IPS-18a (cell line): ENCODE data around the gene DOC2B.
A peak's percentile ranks its signal among the peaks of the same experiment; 100 is the strongest.
"Not testable (repeated sequence)": the region's sequence is repeated elsewhere in the genome, so short reads cannot be mapped to it uniquely, and the experiment has no call there.

Source experiments
- H3K27ac ChIP-seq: one replicate; pipeline ENCODE4 v1.5.1; 2013; ENCODE audit warnings: low read length
- H3K27me3 ChIP-seq: one replicate; pipeline ENCODE4 v1.6.1; 2013; ENCODE audit warnings: mild to moderate bottlenecking, low read length; ENCODE audit not compliant: control insufficient read depth, insufficient read depth
- H3K36me3 ChIP-seq: one replicate; pipeline ENCODE4 v1.6.1; 2013; ENCODE audit warnings: low read depth, low read length; ENCODE audit not compliant: control insufficient read depth
- H3K4me1 ChIP-seq: one replicate; pipeline ENCODE4 v1.6.1; 2013; ENCODE audit warnings: low read depth, low read length; ENCODE audit not compliant: control insufficient read depth
- H3K4me3 ChIP-seq: one replicate; pipeline ENCODE4 v1.5.1; 2013; ENCODE audit warnings: low read length
- H3K9ac ChIP-seq: one replicate; pipeline ENCODE4 v1.6.1; 2013; ENCODE audit warnings: mild to moderate bottlenecking, low read length, moderate library complexity
- H3K9me3 ChIP-seq: one replicate; pipeline ENCODE4 v1.6.1; 2013; ENCODE audit warnings: low read depth, low read length; ENCODE audit not compliant: control insufficient read depth

The DOC2B gene

DNA sequence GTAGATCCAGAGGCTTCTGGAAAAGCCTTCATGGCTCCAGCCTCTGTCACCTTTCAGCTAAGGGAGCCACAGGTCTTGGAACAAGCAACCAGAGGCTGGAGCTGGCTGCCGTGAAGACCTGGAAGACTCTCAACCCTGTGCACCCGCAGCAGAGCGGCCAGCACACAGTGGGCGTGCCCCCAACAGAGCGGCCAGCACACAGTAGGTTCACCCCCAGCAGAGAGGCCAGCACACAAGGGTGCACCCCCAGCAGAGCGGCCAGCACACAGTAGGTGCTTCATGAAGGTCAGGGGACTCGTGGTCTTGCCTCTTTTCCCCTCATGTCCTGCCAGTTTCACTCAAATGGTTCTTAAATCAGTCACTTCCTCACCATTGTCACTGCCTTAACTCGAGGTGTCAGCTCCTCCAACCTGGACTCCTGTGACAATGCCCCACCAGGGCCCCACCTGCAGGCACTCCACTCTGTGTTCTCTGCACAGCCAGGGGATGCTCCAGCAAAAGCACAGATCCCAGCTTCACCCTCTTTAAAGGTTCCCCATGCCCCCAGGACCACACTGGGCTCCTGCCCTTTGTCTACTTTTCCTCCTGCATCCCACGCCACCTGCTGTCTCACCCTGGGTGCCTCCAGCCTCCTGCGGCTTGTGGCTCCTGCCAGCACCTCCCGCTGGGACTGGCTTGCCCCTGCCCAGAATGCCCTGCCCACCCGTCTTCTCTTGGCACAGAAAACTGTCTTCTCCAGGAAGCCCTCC, 42.4 kb upstream of the DOC2B start:
- Histone ChIP-seq H3K4me1 (no peaks in the 10 kb centered on the region), H3K9ac (no peak overlapping the region), H3K27ac (no peak overlapping the region), H3K36me3 (no peaks in the 10 kb centered on the region), H3K4me3 (no peak overlapping the region), H3K9me3 (no peaks in the 10 kb centered on the region), H3K27me3 (no peaks in the 10 kb centered on the region)

DNA sequence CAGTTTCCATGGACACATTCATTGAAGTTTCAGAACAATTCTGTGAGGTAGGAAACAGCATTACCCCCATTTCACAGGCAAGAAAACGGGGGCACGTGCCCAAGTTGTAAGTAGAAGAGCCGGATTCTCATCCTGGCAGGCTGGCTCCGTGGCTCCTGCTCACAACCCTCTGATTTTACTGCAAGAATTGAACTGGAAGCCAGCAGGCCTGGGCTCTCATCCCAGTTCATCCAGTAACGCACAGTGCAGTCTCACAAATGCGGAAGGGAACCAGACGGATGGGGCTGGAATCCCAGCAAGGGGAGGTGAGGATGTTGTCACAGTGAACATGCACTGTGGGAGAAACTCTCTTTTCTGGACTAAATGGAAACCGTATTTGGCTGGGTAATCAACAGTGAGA, 40.7 kb upstream of the DOC2B start:
- Histone ChIP-seq H3K4me1 (no peaks in the 10 kb centered on the region), H3K36me3 (no peaks in the 10 kb centered on the region), H3K4me3 (no peak overlapping the region), H3K9ac (no peak overlapping the region), H3K27ac (no peak overlapping the region), H3K27me3 (no peaks in the 10 kb centered on the region), H3K9me3 (no peaks in the 10 kb centered on the region)

DNA sequence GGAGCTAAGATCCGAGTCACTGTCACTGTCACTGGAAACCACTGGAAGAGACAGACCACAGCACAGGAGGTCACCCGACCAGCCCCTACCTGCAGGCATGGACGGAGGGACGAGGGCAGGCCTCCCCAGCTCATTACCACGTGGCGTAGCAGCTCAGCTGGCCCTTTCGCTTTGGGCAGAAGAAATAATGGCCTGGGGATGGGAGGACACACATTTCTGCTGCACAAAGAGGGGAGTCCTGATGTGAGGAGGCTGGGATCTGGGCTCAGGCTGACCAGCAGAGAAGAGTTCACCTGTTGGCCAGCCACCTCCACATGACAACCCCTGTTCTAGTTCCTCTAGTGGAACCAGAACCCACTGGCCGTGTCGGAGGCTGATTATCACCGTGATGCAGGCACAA, 38.2 kb upstream of the DOC2B start:
- H3K4me1 ChIP-seq: no peaks in the 10 kb centered on the region
- no peaks in the 10 kb centered on the region for H3K9me3 ChIP-seq
- H3K27me3 ChIP-seq: no peaks in the 10 kb centered on the region
- no peaks in the 10 kb centered on the region for H3K36me3 ChIP-seq
- H3K9ac ChIP-seq: no peak overlapping the region
- no peak overlapping the region for H3K4me3 ChIP-seq
- H3K27ac ChIP-seq: no peak overlapping the region

DNA sequence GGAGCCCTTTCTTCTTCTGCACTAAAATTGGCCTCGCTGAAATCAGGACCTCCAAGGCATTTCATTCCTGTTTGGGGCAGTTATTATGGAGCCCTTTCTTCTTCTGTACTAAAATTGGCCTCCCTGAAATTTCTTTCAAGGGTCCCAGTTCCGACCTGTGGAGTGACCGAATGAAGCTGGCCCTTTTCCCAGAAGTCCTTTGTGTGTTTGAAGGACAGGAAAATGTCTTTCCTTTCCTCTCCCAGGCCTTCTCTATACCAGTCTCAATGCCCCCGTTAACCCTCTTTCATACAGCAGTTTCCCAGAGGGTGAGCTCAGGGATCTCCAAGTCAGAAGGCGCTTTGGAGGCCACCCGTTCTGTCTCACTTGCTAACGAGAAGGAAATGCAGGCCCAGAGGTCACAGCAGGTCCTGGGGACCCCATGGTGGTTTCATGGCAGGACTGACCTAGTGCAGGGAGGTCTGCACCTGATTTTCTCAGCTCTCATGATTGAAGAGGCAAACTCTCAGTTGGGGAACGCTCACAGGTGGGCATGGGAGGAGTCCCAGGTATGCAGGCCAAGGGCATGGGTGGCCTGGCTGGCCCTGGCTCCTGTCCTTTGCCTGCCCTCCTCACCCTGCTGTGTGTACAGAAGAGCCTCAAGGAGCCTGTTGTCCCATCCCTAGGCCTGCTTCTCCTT, 37.1 kb upstream of the DOC2B start:
- no peak overlapping the region for H3K4me3 ChIP-seq
- no peaks in the 10 kb centered on the region for H3K9me3 ChIP-seq
- no peak overlapping the region for H3K27ac ChIP-seq
- H3K36me3 ChIP-seq: no peaks in the 10 kb centered on the region
- H3K9ac ChIP-seq: no peak overlapping the region
- no peaks in the 10 kb centered on the region for H3K4me1 ChIP-seq
- no peaks in the 10 kb centered on the region for H3K27me3 ChIP-seq

DNA sequence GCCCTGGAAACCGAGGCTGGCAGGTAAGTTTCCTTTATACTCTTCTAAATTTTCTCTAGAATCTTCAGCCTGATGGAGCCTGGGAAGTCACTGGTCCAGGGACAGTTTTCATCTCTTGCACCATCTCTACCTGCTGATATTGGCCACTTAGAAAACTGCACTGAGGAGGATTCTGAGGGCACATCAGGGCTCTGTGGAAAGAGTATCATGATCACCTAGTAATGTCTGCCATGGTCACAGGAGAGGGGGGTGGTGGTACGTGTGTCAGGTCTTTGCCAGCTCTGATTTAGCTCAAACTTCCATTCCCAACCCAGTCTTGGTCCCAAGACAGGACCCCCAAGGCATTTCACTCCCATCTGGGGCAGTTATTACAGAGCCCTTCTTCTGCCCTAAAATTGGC, 35.2 kb upstream of the DOC2B start:
- Histone ChIP-seq H3K4me3 (no peak overlapping the region), H3K36me3 (no peaks in the 10 kb centered on the region), H3K4me1 (no peaks in the 10 kb centered on the region), H3K9me3 (no peaks in the 10 kb centered on the region), H3K9ac (no peak overlapping the region), H3K27ac (no peak overlapping the region), H3K27me3 (no peaks in the 10 kb centered on the region)

DNA sequence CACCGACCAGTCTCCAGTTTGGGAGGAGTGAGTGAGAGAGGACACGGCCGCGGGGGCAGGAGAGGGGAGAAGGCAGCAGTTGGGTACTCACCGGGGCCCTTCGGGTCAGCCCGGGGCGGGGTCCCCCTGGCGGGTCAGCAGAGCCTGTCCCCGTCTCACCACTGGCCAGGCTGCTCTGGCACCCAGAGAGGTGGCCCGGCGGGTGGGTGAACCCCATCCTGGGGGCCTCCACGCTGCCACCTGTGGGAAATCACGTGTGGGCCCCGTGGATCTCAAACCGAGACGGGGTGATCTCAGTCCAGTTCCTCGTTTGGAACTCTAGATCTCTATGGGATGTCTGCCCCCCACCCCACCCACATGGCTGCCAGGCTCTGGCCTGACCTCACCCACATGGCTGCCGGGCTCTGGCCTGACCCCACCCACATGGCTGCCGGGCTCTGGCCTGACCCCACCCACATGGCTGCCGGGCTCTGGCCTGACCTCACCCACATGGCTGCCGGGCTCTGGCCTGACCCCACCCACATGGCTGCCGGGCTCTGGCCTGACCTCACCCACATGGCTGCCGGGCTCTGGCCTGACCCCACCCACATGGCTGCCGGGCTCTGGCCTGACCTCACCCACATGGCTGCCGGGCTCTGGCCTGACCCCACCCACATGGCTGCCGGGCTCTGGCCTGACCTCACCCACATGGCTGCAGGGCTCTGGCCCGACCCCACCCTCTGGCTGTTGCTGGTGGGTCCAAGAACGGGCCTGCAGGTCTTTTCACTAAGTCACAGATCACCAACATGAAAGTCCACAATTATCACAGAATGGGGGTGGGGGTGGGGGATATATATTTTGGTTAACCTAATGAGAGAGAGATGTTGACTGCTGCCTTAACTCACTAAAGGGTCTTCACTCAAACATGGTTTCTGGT, 34.4 kb upstream of the DOC2B start:
- H3K36me3 ChIP-seq, H3K27ac ChIP-seq, H3K4me1 ChIP-seq, H3K27me3 ChIP-seq, H3K9ac ChIP-seq, H3K9me3 ChIP-seq: not testable (repeated sequence)
- peak overlapping the region; percentile 4 for H3K4me3 ChIP-seq

DNA sequence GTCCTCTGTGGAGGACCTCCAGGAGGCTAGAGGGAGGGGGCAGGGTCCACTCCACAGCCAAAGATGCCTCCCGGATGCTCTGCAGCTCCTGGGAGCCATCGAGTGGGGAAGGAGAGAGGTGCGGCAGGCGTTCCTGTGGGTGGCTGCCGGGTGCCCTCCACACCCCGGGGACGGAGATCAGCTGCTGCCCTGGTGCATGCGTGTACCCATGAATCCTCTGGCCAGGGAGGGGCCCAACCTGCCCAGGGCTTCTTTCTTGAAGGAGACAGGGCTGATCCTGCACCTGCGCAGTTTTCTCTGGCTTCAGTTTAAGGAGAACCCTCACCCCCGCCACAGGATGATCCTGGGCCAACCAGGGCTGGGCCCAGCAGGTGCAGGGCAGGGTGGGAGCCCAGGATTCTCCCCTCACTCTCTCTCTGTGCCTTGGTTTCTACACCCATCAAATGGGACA, 33.5 kb upstream of the DOC2B start:
- no peaks in the 10 kb centered on the region for H3K27me3 ChIP-seq
- no peaks in the 10 kb centered on the region for H3K9me3 ChIP-seq
- no peak overlapping the region for H3K4me3 ChIP-seq
- H3K36me3 ChIP-seq: no peaks in the 10 kb centered on the region
- no peak overlapping the region for H3K27ac ChIP-seq
- H3K9ac ChIP-seq: no peak overlapping the region
- H3K4me1 ChIP-seq: no peaks in the 10 kb centered on the region

DNA sequence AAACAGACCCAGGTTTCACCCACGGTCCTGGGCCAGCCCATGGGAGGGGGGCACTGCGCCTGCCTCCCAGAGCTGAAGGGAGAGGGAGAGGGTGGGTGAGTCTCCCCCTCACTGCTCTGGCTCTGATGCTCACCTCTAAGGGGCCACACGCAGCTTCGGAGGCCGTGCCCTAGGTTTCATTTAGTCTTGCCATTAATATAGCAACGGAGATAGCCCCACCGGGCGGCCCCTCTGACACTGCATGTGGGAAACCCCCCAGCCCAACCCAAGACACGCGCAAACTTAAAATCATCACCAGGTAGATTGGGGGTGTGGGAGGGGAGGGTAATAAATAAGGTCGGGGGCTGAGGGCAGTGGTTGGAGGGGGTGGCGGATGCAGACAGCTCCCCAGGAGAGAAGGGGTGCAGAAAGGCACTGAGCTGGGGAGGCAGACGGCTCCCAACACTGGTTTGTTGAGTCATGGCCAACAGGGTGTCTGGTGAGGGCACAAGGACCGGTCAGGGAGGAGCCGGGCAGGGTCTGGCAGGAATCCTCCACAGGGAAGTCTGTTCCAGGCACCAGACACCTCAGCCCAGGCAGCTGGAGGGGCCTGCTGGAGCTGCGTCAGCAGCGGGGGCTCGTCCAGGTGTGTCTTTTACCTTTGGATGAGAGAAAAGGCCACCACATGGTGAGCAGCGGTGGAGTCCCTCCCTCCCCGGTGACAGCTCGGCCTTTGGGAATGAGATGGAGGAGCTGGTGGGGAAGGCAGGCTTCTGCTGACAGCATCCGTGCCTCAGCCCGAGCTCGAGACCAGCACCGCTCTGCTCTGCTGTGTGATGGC, 32.0 kb upstream of the DOC2B start:
- no peaks in the 10 kb centered on the region for H3K9me3 ChIP-seq
- H3K27me3 ChIP-seq: no peaks in the 10 kb centered on the region
- no peak overlapping the region for H3K27ac ChIP-seq
- no peak overlapping the region for H3K9ac ChIP-seq
- no peak overlapping the region for H3K4me3 ChIP-seq
- no peaks in the 10 kb centered on the region for H3K4me1 ChIP-seq
- no peaks in the 10 kb centered on the region for H3K36me3 ChIP-seq

DNA sequence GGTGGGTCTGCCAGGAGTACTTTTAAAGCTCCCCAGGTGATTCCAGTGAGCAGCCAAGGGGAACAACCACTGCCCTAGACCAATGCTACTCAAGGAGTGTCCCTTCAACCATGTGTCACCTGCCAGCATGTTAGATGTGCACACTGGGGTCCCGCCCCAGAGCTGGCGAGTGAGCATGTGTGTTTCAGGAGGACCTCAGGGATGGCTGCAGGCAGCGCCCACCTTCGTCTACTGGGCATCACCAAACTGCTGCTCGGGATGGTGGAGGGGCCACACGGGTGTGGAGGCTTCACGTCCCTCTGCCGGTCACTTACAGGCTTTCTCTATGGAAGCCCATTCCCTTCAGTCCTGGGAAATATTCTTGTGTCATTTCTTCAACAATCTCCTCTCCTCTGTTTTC, 29.0 kb upstream of the DOC2B start:
- H3K27ac ChIP-seq: no peak overlapping the region
- no peak overlapping the region for H3K9ac ChIP-seq
- H3K36me3 ChIP-seq: no peaks in the 10 kb centered on the region
- peaks cover 9% of the 10 kb centered on the region for H3K27me3 ChIP-seq
- H3K4me1 ChIP-seq: no peaks in the 10 kb centered on the region
- H3K4me3 ChIP-seq: no peak overlapping the region
- no peaks in the 10 kb centered on the region for H3K9me3 ChIP-seq

DNA sequence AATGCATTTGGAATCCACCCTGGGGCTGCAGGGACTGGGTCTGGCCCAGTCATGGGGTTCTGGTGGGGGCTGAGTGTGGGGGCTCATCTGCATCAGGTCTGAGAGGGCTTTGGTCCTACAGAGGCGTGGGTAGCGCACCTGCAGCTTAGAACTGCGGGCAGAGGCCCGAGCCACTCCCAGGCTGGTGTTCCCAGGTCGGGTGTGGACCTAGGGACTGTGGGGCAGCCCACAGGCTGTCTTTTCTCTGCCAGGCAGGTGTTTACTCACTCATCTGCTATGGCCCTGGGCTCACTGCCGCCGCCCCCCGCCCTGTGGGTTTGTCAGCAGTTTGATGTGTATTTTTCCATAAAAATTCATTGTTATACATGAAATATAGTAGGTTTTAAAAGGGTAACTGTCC, 27.0 kb upstream of the DOC2B start:
- H3K9me3 ChIP-seq: no peaks in the 10 kb centered on the region
- peaks cover 9% of the 10 kb centered on the region for H3K27me3 ChIP-seq
- H3K4me1 ChIP-seq: no peaks in the 10 kb centered on the region
- no peaks in the 10 kb centered on the region for H3K36me3 ChIP-seq
- H3K4me3 ChIP-seq: no peak overlapping the region
- H3K27ac ChIP-seq: no peak overlapping the region
- no peak overlapping the region for H3K9ac ChIP-seq

DNA sequence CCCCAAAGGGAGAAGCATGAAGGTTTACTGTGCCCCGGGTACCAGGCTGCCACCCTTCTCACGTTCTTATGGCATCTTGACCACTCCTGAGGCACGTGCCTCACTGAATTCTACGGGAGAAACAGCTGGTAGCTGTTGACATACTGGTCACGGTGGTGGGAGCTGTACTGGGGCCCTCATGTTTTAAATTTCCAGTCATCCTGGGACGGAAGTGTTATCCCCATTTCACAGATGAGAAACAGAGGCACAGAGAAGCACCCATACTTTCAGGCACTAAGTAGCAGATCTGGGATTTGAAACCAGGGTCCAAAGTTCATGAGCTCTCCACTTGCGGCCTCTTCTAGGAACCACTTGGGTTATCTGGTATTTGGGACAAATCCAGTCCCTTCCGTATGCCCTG, 26.3 kb upstream of the DOC2B start:
- Histone ChIP-seq H3K36me3 (no peaks in the 10 kb centered on the region), H3K27ac (no peak overlapping the region), H3K9me3 (no peaks in the 10 kb centered on the region), H3K4me3 (no peak overlapping the region), H3K27me3 (peaks cover 9% of the 10 kb centered on the region), H3K4me1 (no peaks in the 10 kb centered on the region), H3K9ac (no peak overlapping the region)
